Stimulated activated CD4-positive, alpha-beta T cell treated with anti-CD3 and anti-CD28 coated beads, Interleukin-12 subunit alpha, Interleukin-12 subunit beta, amount 100 ng/mL, for 48 hours (primary cell): ENCODE data around the gene ADAMTS20.
"Not testable (repeated sequence)": the region's sequence is repeated elsewhere in the genome, so short reads cannot be mapped to it uniquely, and the experiment has no call there.

Source experiments
- DNase-seq, 3 donors: peaks; one replicate each; pipeline ENCODE4 v3.0.0-alpha.2; 2020; ENCODE audit warnings: low read depth in 2 of 3, low spot score in 1 of 3

Gene ADAMTS20

GRCh38 chr12:43361031-43361710 is 190.8 kb downstream of the ADAMTS20 start:
- no peak for DNase-seq

- DNase-seq = not testable (repeated sequence)
These were observed 192.0 kb downstream of the ADAMTS20 start for GRCh38 chr12:43360001-43360400.

GRCh38 chr12:43357141-43357540 is 194.9 kb downstream of the ADAMTS20 start:
- no peak for DNase-seq

GRCh38 chr12:43352001-43352400 is 200.0 kb downstream of the ADAMTS20 start:
- no peak for DNase-seq

GRCh38 chr12:43349863-43350262 is 202.1 kb downstream of the ADAMTS20 start:
- DNase-seq = no peak

GRCh38 chr12:43348221-43348620 is 203.8 kb downstream of the ADAMTS20 start:
- no peak for DNase-seq

- DNase-seq = no peak
These were observed 205.0 kb downstream of the ADAMTS20 start for GRCh38 chr12:43347026-43347425.

GRCh38 chr12:43345023-43345422 is 207.0 kb downstream of the ADAMTS20 start:
- no peak for DNase-seq

GRCh38 chr12:43341785-43342313 is 210.2 kb downstream of the ADAMTS20 start:
- DNase-seq = not testable (repeated sequence)

GRCh38 chr12:43338848-43339526 is 213.0 kb downstream of the ADAMTS20 start:
- no peak for DNase-seq

- DNase-seq = no peak
These were observed 214.2 kb downstream of the ADAMTS20 start for GRCh38 chr12:43337571-43338444.

GRCh38 chr12:43336962-43337555 is 214.9 kb downstream of the ADAMTS20 start:
- DNase-seq = no peak

- DNase-seq = no peak
These were observed 218.4 kb downstream of the ADAMTS20 start for GRCh38 chr12:43333644-43334043.

- DNase-seq = no peak
These were observed 218.9 kb downstream of the ADAMTS20 start for GRCh38 chr12:43332977-43333640.

GRCh38 chr12:43331935-43332334 is 220.1 kb downstream of the ADAMTS20 start:
- DNase-seq = no peak

- no peak for DNase-seq
These were observed 222.6 kb downstream of the ADAMTS20 start for GRCh38 chr12:43329375-43329774.

- DNase-seq = no peak
These were observed 226.2 kb downstream of the ADAMTS20 start for GRCh38 chr12:43325786-43326185.

GRCh38 chr12:43320281-43320680 is 231.7 kb downstream of the ADAMTS20 start:
- DNase-seq = no peak

GRCh38 chr12:43318021-43318420 is 234.0 kb downstream of the ADAMTS20 start:
- DNase-seq = no peak

- no peak for DNase-seq
These were observed 234.8 kb downstream of the ADAMTS20 start for GRCh38 chr12:43317156-43317555.

- DNase-seq = no peak
These were observed 235.5 kb downstream of the ADAMTS20 start for GRCh38 chr12:43316520-43316919.
